Upper lobe of left lung (tissue), 6 donors: Measurements from ENCODE around the gene SRSF8. TPM values are rescaled to one million over a fixed set of nuclear protein-coding genes. Genes with fewer than 3 reads are reported as not detected.
"Not testable (repeated sequence)": the region's sequence is repeated elsewhere in the genome, so short reads cannot be mapped to it uniquely, and the experiment has no call there.

Source experiments
- ATAC-seq, 2 donors: fragments of 200-7000 bp; cut with Tn5 transposase; one replicate each; pipeline ENCODE4 v1.9.1; 2022; ENCODE audit warnings: mild to moderate bottlenecking in 2 of 2, moderate library complexity in 2 of 2; ENCODE audit not compliant: low FRiP score in 2 of 2
- DNase-seq, 2 donors: peaks; one replicate each; pipeline ENCODE4 v3.0.0-alpha.2; 2019 to 2020
- H3K27ac ChIP-seq, 4 donors: fragments of 200-600 bp; sonication (generic); one replicate each; pipeline ENCODE4 v1.5.1; 2016 to 2019
- H3K27me3 ChIP-seq, 4 donors: fragments of 200-600 bp; sonication (generic); one replicate each; pipeline ENCODE4 v1.5.1; 2017 to 2019
- H3K36me3 ChIP-seq, 4 donors: fragments of 200-600 bp; sonication (generic); one replicate each; pipeline ENCODE4 v1.5.1; 2016 to 2019
- H3K4me1 ChIP-seq, 4 donors: fragments of 200-600 bp; sonication (generic); one replicate each; pipeline ENCODE4 v1.5.1; 2018 to 2019
- H3K4me3 ChIP-seq, 4 donors: fragments of 200-600 bp; sonication (generic); one replicate each; pipeline ENCODE4 v1.5.1; 2017 to 2019; ENCODE audit warnings: mild to moderate bottlenecking in 2 of 4, moderate library complexity in 1 of 4
- H3K9me3 ChIP-seq, 4 donors: fragments of 200-600 bp; sonication (generic); one replicate each; pipeline ENCODE4 v1.5.1; 2018 to 2019
- CTCF ChIP-seq, 6 experiments: fragments of 450-650 bp in 4 of 6; fragments of 200-600 bp in 2 of 6; sonication (generic) in 2 of 6; IDR thresholded peaks; one replicate each; pipeline ENCODE4 v1.5.1; 2016 to 2019; ENCODE audit warnings: antibody characterized with exemption in 6 of 6
- EP300 ChIP-seq, 4 donors: sonication (generic); formaldehyde crosslinking; IDR thresholded peaks; one replicate each; pipeline ENCODE4 v1.5.1; 2017; ENCODE audit warnings: antibody characterized with exemption in 4 of 4, control low read depth in 2 of 4
- POLR2A ChIP-seq, 4 donors: fragments of 450-650 bp; IDR thresholded peaks; one replicate each; pipeline ENCODE4 v1.5.1; 2016 to 2017; ENCODE audit warnings: antibody characterized with exemption in 4 of 4, mild to moderate bottlenecking in 2 of 4
- POLR2AphosphoS5 ChIP-seq, 2 donors: sonication (generic); formaldehyde crosslinking; IDR thresholded peaks; one replicate each; pipeline ENCODE4 v1.5.1; 2017; ENCODE audit warnings: antibody characterized with exemption in 2 of 2
- WGBS, 2 donors: methylation state at CpG; one replicate each; pipeline ENCODE4 v1.1.5; 2017 to 2018; 5-methylcytosine and 5-hydroxymethylcytosine counted together
- total RNA-seq, 6 donors: library from RNA; depleted of rRNA in 4 of 6; stranded (reverse); fragments of >200 nt in 4 of 6; gene quantifications; one replicate each; pipeline versions ENCODE4 v1.1.0 to v1.2.1, GENCODE V29; 2016 to 2021
- donor health status: DM: no; HTN: no; CAD: no; lungs with moderate emphysema.
- donor health status: DM: no; HTN: yes; CAD: no; lungs with severe emphysema.

SRSF8 gene
- total RNA-seq, 6 donors from 2014 or later = 16.8 to 42.9 (median 35.7) TPM

GRCh38 chr11:95035316-95035715, 31.4 kb upstream of the SRSF8 start:
- WGBS, 2 donors = 82 to 89% methylated on average over 2 of the region's 2 CpGs
- Histone ChIP-seq H3K4me3 (no peak overlapping the region), H3K27me3 (no peaks in the 10 kb centered on the region), H3K4me1 (peaks cover 0 to 8% (median 0%) of the 10 kb centered on the region in 4 donors), H3K36me3 (no peaks in the 10 kb centered on the region), H3K27ac (no peak overlapping the region), H3K9me3 (no peaks in the 10 kb centered on the region)
- no peak for ATAC-seq
- TF ChIP-seq POLR2AphosphoS5 (IDR thresholded peaks at IDR 0.05) (no peak), POLR2A (IDR thresholded peaks at IDR 0.05) (no peak), CTCF (IDR thresholded peaks at IDR 0.05) (no peak), EP300 (IDR thresholded peaks at IDR 0.05) (no peak)
- DNase-seq = no peak

GRCh38 chr11:95037356-95038035, 29.2 kb upstream of the SRSF8 start:
- DNase-seq (peak in 1 of 2 donors; percentile 85), ATAC-seq (peak in 1 of 2 donors; percentile 72)
- H3K4me1 ChIP-seq, H3K27ac ChIP-seq, H3K27me3 ChIP-seq, H3K9me3 ChIP-seq, H3K36me3 ChIP-seq: not testable (repeated sequence)
- peak overlapping the region in 3 of 4 donors; percentile 23 to 40 (median 30) for H3K4me3 ChIP-seq
- WGBS, 2 donors = 35 to 40% methylated on average over 1 to 68 of the region's 71 CpGs

GRCh38 chr11:95042239-95042638, 24.5 kb upstream of the SRSF8 start:
- Histone ChIP-seq H3K9me3 (no peaks in the 10 kb centered on the region), H3K36me3 (no peaks in the 10 kb centered on the region), H3K4me3 (no peak overlapping the region), H3K27me3 (no peaks in the 10 kb centered on the region), H3K4me1 (peaks cover 0 to 5% (median 0%) of the 10 kb centered on the region in 4 donors), H3K27ac (no peak overlapping the region)
- WGBS, 2 donors = 93 to 100% methylated on average over 1 of the region's 1 CpG
- ATAC-seq = no peak
- DNase-seq = no peak
- TF ChIP-seq EP300 (IDR thresholded peaks at IDR 0.05) (no peak), POLR2AphosphoS5 (IDR thresholded peaks at IDR 0.05) (no peak), CTCF (IDR thresholded peaks at IDR 0.05) (no peak), POLR2A (IDR thresholded peaks at IDR 0.05) (no peak)

- WGBS, 2 donors = 76% methylated on average over 3 of the region's 3 CpGs; no CpG with 5 or more reads in 1 of the 2 donors
- Histone ChIP-seq H3K27me3 (no peaks in the 10 kb centered on the region), H3K27ac (no peak overlapping the region), H3K9me3 (no peaks in the 10 kb centered on the region), H3K4me1 (no peaks in the 10 kb centered on the region), H3K4me3 (no peak overlapping the region), H3K36me3 (no peaks in the 10 kb centered on the region)
- no peak for DNase-seq
- no peak for ATAC-seq
- no peak for TF ChIP-seq POLR2AphosphoS5 (IDR thresholded peaks at IDR 0.05)
- TF ChIP-seq POLR2A (IDR thresholded peaks at IDR 0.05) = no peak
- no peak for TF ChIP-seq CTCF (IDR thresholded peaks at IDR 0.05)
- TF ChIP-seq EP300 (IDR thresholded peaks at IDR 0.05) = no peak
Measured at GRCh38 chr11:95042906-95043305, 23.8 kb upstream of the SRSF8 start.

- Histone ChIP-seq H3K27me3 (no peaks in the 10 kb centered on the region), H3K4me3 (no peak overlapping the region), H3K4me1 (no peaks in the 10 kb centered on the region), H3K27ac (no peak overlapping the region), H3K36me3 (no peaks in the 10 kb centered on the region), H3K9me3 (no peaks in the 10 kb centered on the region)
- TF ChIP-seq POLR2A (IDR thresholded peaks at IDR 0.05) = no peak
- TF ChIP-seq CTCF (IDR thresholded peaks at IDR 0.05) = no peak
- TF ChIP-seq EP300 (IDR thresholded peaks at IDR 0.05) = no peak
- no peak for TF ChIP-seq POLR2AphosphoS5 (IDR thresholded peaks at IDR 0.05)
- ATAC-seq (no peak), DNase-seq (no peak)
- WGBS, 2 donors = 38 to 58% methylated on average over 4 of the region's 4 CpGs
Measured at GRCh38 chr11:95044010-95044409, 22.7 kb upstream of the SRSF8 start.
